Measurements from ENCODE around the gene FARS2.

DNA sequence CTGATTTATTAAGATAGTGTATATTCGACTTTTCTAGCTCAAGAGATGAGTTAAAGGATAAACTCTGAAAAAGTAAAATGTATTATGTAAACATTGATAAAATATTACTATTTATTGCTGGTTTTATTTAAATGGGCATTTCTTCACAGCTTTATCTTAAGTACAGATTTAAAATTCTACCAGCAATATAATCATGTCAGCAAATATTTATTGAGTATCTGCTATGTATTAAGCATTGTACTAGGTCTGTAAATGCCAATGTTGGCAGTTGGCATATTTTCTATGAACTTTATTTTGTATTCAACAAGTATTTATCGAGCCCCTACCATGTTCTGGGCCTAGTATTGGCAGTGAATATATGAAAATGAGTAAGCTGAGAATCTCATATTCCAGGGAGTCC is 231.0 kb downstream of the FARS2 start:
- TF ChIP-seq, protein P1, sequence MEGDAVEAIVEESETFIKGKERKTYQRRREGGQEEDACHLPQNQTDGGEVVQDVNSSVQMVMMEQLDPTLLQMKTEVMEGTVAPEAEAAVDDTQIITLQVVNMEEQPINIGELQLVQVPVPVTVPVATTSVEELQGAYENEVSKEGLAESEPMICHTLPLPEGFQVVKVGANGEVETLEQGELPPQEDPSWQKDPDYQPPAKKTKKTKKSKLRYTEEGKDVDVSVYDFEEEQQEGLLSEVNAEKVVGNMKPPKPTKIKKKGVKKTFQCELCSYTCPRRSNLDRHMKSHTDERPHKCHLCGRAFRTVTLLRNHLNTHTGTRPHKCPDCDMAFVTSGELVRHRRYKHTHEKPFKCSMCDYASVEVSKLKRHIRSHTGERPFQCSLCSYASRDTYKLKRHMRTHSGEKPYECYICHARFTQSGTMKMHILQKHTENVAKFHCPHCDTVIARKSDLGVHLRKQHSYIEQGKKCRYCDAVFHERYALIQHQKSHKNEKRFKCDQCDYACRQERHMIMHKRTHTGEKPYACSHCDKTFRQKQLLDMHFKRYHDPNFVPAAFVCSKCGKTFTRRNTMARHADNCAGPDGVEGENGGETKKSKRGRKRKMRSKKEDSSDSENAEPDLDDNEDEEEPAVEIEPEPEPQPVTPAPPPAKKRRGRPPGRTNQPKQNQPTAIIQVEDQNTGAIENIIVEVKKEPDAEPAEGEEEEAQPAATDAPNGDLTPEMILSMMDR (conservative IDR thresholded peaks at IDR 0.05), result no peak
- TF ChIP-seq ZFX (IDR thresholded peaks at IDR 0.05), result no peak
